DOHH2 (cell line): ENCODE measurements around the gene SLC1A1.
A peak's percentile ranks its signal among the peaks of the same experiment; 100 is the strongest.

ENCODE experiments used
- H3F3A ChIP-seq: fragments of 200-600 bp; sonication (generic), shearing (Covaris generic); 2 replicates; pipeline ENCODE4 v1.6.0; 2016; ENCODE audit warnings: antibody characterized with exemption, mild to moderate bottlenecking; ENCODE audit not compliant: control insufficient read depth, insufficient read depth
- H3K27ac ChIP-seq: fragments of 200-600 bp; sonication (generic); 2 replicates; pipeline ENCODE4 v1.5.1; 2014; ENCODE audit warnings: low read depth, mild to moderate bottlenecking, low read length, moderate library complexity
- H3K27me3 ChIP-seq: fragments of 200-600 bp; sonication (generic); 2 replicates; pipeline ENCODE4 v1.6.1; 2014; ENCODE audit warnings: mild to moderate bottlenecking, low read length, mixed read lengths; ENCODE audit not compliant: control insufficient read depth
- H3K36me3 ChIP-seq: fragments of 200-600 bp; sonication (generic); 2 replicates; pipeline ENCODE4 v1.6.1; 2014; ENCODE audit warnings: mild to moderate bottlenecking, low read length, moderate library complexity, mixed read lengths; ENCODE audit not compliant: control insufficient read depth
- H3K4me1 ChIP-seq: fragments of 200-600 bp; sonication (generic); 2 replicates; pipeline ENCODE4 v1.6.1; 2014; ENCODE audit warnings: mild to moderate bottlenecking, low read length, mixed read lengths; ENCODE audit not compliant: control insufficient read depth
- H3K4me2 ChIP-seq: fragments of 200-600 bp; sonication (generic); 2 replicates; pipeline ENCODE4 v1.6.0; 2014; ENCODE audit warnings: mild to moderate bottlenecking, low read length, moderate library complexity
- H3K4me3 ChIP-seq: fragments of 200-600 bp; sonication (generic); 2 replicates; pipeline ENCODE4 v1.5.1; 2014; ENCODE audit warnings: mild to moderate bottlenecking, low read length, mixed read lengths
- H3K79me2 ChIP-seq: fragments of 200-600 bp; sonication (generic); 2 replicates; pipeline ENCODE4 v1.6.1; 2014; ENCODE audit warnings: mild to moderate bottlenecking, low read length, mixed read lengths; ENCODE audit not compliant: control insufficient read depth
- H3K9me2 ChIP-seq: fragments of 200-600 bp; sonication (generic); replicated peaks from 2 replicates; pipeline ENCODE4 v1.6.1; 2014; ENCODE audit warnings: mild to moderate bottlenecking, low read length, mixed read lengths; ENCODE audit not compliant: control insufficient read depth
- H3K9me3 ChIP-seq: fragments of 200-600 bp; sonication (generic); 2 replicates; pipeline ENCODE4 v1.6.1; 2014; ENCODE audit warnings: antibody characterized with exemption, low read length, mixed read lengths; ENCODE audit not compliant: control insufficient read depth, insufficient read depth
- H4K20me1 ChIP-seq: fragments of 200-600 bp; sonication (generic); 2 replicates; pipeline ENCODE4 v1.6.0; 2014; ENCODE audit warnings: low read depth, mild to moderate bottlenecking, antibody characterized with exemption, low read length, moderate library complexity; ENCODE audit not compliant: control insufficient read depth, insufficient read depth
- EZH2phosphoT487 ChIP-seq: fragments of 200-600 bp; sonication (generic); IDR thresholded peaks from 2 replicates; pipeline ENCODE4 v1.6.1; 2017; ENCODE audit warnings: borderline replicate concordance, mild to moderate bottlenecking, antibody characterized with exemption, low read length, moderate library complexity, mixed read lengths
- TF ChIP-seq, protein P1 (sequence below): fragments of 200-600 bp; sonication (generic); IDR thresholded peaks from one replicate; pipeline ENCODE4 v1.5.1; 2014; ENCODE audit warnings: antibody characterized with exemption, mild to moderate bottlenecking, low read depth, low read length; ENCODE audit not compliant: poor library complexity, severe bottlenecking

Gene SLC1A1

DNA sequence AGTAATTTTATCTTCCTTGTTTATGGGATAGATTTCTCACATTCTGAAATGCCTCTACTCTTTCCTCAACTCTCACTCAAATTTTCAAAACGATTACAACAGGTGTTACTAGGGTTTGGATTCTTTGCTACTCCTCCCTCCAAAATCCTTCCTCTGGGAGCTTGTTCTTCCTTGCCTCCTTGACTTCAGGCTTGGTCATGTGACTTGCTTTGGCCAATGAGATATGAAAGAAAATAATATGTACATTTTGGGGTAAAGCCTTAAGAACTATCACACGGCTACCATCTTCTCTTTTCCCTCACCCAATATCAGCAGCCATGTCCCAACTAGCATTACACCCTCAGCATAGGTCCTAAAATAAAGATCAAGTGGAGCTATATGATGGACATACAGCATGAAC is 28.8 kb upstream of the SLC1A1 start:
- Histone ChIP-seq H3K4me1 (peaks cover 74% of the 10 kb centered on the region), H3K9me2 (no peaks in the 10 kb centered on the region)

DNA sequence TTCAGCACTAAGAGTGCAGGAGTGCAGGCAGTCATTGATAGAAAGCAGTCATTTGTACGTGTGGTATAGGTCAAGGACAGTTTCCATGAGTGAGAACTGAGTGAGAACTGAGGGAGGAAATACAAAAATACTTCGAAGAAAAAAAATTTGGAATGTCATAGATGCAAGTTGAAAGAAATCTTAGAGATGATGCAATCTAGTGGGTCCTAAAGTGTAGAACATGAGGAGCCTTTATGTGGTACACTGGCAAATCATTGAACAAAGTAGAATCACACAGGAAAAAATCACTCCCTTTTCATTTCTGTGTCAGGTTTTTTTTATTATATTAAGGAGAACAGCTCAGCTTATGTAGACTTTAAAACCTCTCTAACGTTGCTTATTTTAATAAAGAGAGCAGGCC is 26.4 kb upstream of the SLC1A1 start:
- Histone ChIP-seq H3K79me2 (no peaks in the 10 kb centered on the region), H3K9me3 (peaks cover 10% of the 10 kb centered on the region; the same call in 1 of the 2 replicates), H3K4me1 (peaks cover 75% of the 10 kb centered on the region), H3K36me3 (no peaks in the 10 kb centered on the region), H3K4me2 (peak overlapping the region; percentile 50), H3F3A (peaks cover 15% of the 10 kb centered on the region), H4K20me1 (no peaks in the 10 kb centered on the region), H3K27me3 (no peaks in the 10 kb centered on the region), H3K4me3 (peak overlapping the region; percentile 34), H3K9me2 (no peaks in the 10 kb centered on the region), H3K27ac (peak overlapping the region; percentile 89)
- no peak for TF ChIP-seq EZH2phosphoT487
- TF ChIP-seq, protein P1, sequence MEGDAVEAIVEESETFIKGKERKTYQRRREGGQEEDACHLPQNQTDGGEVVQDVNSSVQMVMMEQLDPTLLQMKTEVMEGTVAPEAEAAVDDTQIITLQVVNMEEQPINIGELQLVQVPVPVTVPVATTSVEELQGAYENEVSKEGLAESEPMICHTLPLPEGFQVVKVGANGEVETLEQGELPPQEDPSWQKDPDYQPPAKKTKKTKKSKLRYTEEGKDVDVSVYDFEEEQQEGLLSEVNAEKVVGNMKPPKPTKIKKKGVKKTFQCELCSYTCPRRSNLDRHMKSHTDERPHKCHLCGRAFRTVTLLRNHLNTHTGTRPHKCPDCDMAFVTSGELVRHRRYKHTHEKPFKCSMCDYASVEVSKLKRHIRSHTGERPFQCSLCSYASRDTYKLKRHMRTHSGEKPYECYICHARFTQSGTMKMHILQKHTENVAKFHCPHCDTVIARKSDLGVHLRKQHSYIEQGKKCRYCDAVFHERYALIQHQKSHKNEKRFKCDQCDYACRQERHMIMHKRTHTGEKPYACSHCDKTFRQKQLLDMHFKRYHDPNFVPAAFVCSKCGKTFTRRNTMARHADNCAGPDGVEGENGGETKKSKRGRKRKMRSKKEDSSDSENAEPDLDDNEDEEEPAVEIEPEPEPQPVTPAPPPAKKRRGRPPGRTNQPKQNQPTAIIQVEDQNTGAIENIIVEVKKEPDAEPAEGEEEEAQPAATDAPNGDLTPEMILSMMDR: no peak

More for the DNA sequence above, 28.8 kb upstream of the SLC1A1 start:
- no peak overlapping the region for H3K27ac ChIP-seq
- H4K20me1 ChIP-seq: no peaks in the 10 kb centered on the region
- H3K4me2 ChIP-seq: no peak overlapping the region
- H3K36me3 ChIP-seq: no peaks in the 10 kb centered on the region
- no peaks in the 10 kb centered on the region for H3K9me3 ChIP-seq
- H3K4me3 ChIP-seq: no peak overlapping the region
- no peaks in the 10 kb centered on the region for H3K79me2 ChIP-seq
- H3F3A ChIP-seq: peaks cover 15% of the 10 kb centered on the region
- TF ChIP-seq EZH2phosphoT487: no peak
- TF ChIP-seq, protein P1: no peak
- no peaks in the 10 kb centered on the region for H3K27me3 ChIP-seq

DNA sequence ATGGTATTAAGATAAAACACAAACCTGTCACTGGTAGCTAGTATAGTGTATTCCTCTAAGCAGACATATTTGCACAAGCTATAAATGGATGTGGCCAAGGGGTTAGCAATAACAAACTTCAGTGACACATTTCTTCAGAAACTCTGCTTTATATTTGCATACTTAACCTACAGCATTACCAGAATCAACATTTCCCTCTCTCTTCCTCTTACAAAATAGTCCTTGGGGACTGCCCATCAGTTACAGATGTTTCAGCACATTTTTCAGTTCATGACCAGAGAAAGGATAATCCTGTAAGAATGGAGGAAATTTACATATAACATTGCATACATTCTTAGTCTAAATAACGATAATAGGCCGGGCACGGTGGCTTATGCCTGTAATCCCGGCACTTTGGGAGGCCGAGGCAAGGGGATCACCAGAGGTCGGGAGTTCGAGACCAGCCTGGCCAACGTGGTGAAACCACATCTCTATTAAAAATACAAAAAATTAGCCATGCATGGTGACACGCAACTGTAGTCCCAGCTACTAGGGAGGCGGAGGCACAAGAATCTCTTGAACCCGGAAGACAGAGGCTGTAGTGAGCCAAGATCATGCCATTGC is 25.3 kb upstream of the SLC1A1 start:
- Histone ChIP-seq H3K4me2 (peak overlapping the region; percentile 54), H3K27me3 (no peaks in the 10 kb centered on the region), H3K9me3 (peaks cover 10% of the 10 kb centered on the region; the same call in 1 of the 2 replicates), H3K9me2 (no peaks in the 10 kb centered on the region), H3F3A (peaks cover 15% of the 10 kb centered on the region), H3K36me3 (no peaks in the 10 kb centered on the region), H4K20me1 (no peaks in the 10 kb centered on the region), H3K4me1 (peaks cover 65% of the 10 kb centered on the region), H3K79me2 (no peaks in the 10 kb centered on the region), H3K27ac (peak overlapping the region; percentile 89), H3K4me3 (peak overlapping the region; percentile 51)
- TF ChIP-seq, protein P1: no peak
- no peak for TF ChIP-seq EZH2phosphoT487
